Measurements from ENCODE around the gene ADAMTS7.
"Not testable (repeated sequence)": the region's sequence is repeated elsewhere in the genome, so short reads cannot be mapped to it uniquely, and the experiment has no call there.

DNA sequence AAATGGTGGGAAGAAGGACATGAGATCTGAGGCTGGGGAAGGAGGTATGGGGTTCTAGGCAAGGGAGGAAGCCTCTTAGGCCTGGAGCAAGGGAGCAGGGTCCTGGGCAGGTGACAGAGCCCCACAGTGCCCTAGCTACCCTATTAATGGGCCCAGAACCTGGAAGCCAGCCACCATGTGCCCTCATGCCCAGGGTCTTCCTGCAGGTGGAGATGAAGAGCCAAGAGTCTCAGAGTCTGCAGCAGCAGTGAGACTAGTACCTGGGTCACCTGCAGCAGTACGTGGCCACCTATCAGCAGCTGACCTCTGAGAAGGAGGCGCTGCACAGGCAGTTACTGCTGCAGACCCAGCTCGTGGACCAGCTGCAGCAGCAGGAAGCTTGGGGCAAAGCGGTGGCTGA is 75.0 kb downstream of the ADAMTS7 start:
- TF ChIP-seq, protein P1, sequence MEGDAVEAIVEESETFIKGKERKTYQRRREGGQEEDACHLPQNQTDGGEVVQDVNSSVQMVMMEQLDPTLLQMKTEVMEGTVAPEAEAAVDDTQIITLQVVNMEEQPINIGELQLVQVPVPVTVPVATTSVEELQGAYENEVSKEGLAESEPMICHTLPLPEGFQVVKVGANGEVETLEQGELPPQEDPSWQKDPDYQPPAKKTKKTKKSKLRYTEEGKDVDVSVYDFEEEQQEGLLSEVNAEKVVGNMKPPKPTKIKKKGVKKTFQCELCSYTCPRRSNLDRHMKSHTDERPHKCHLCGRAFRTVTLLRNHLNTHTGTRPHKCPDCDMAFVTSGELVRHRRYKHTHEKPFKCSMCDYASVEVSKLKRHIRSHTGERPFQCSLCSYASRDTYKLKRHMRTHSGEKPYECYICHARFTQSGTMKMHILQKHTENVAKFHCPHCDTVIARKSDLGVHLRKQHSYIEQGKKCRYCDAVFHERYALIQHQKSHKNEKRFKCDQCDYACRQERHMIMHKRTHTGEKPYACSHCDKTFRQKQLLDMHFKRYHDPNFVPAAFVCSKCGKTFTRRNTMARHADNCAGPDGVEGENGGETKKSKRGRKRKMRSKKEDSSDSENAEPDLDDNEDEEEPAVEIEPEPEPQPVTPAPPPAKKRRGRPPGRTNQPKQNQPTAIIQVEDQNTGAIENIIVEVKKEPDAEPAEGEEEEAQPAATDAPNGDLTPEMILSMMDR (IDR thresholded peaks at IDR 0.05) = not testable (repeated sequence)
- TF ChIP-seq POLR2A (IDR thresholded peaks at IDR 0.05) = not testable (repeated sequence)

All from uterus (tissue), 2 donors.